Gastrocnemius medialis (tissue), 4 donors: ENCODE data around the gene CGREF1. TPM values are rescaled to one million over a fixed set of nuclear protein-coding genes. Genes with fewer than 3 reads are reported as not detected.

Source experiments
- ATAC-seq, 2 donors: fragments of 150-250 bp; one replicate each; pipeline ENCODE4 v1.9.1; 2016
- DNase-seq, 2 donors: peaks; one replicate each; pipeline ENCODE4 v3.0.0-alpha.2; 2019
- H3K27ac ChIP-seq, 4 donors: fragments of 200-600 bp; sonication (generic); 1 replicate in 1 of 4; 2 replicates in 3 of 4; pipeline ENCODE4 v1.5.1; 2016 to 2018; ENCODE audit warnings: mild to moderate bottlenecking in 2 of 4, moderate library complexity in 1 of 4
- H3K27me3 ChIP-seq, 3 donors: fragments of 200-600 bp; sonication (generic) in 2 of 3; 1 replicate in 1 of 3; 2 replicates in 2 of 3; pipeline versions ENCODE4 v1.5.1 to v1.6.0; 2016 to 2019; ENCODE audit warnings: mild to moderate bottlenecking in 1 of 3, moderate library complexity in 1 of 3
- H3K36me3 ChIP-seq, 2 donors: fragments of 200-600 bp; sonication (generic) in 1 of 2; one replicate each; pipeline ENCODE4 v1.5.1; 2017 to 2018
- H3K4me1 ChIP-seq, 2 donors: fragments of 200-600 bp; sonication (generic) in 1 of 2; one replicate each; pipeline ENCODE4 v1.5.1; 2016 to 2017; ENCODE audit warnings: mild to moderate bottlenecking in 2 of 2
- H3K4me3 ChIP-seq, 4 donors: fragments of 200-600 bp; sonication (generic) in 3 of 4; 1 replicate in 1 of 4; 2 replicates in 3 of 4; pipeline ENCODE4 v1.5.1; 2016 to 2019; ENCODE audit warnings: mild to moderate bottlenecking in 2 of 4
- H3K9me3 ChIP-seq, 3 donors: fragments of 200-600 bp; sonication (generic) in 2 of 3; 1 replicate in 1 of 3; 2 replicates in 2 of 3; pipeline ENCODE4 v1.5.1; 2016 to 2019
- CTCF ChIP-seq, 5 experiments: fragments of 450-650 bp in 3 of 5; fragments of 200-600 bp in 2 of 5; sonication (generic) in 2 of 5; IDR thresholded peaks in 4 of 5; conservative IDR thresholded peaks in 1 of 5; 1 replicate in 4 of 5; 2 replicates in 1 of 5; pipeline ENCODE4 v1.5.1; 2016 to 2019; ENCODE audit warnings: antibody characterized with exemption in 5 of 5, mild to moderate bottlenecking in 3 of 5, moderate library complexity in 3 of 5
- POLR2A ChIP-seq, 2 donors: fragments of 450-650 bp; IDR thresholded peaks; one replicate each; pipeline ENCODE4 v1.6.1; 2017; ENCODE audit warnings: antibody characterized with exemption in 2 of 2, mild to moderate bottlenecking in 2 of 2, moderate library complexity in 2 of 2
- in situ Hi-C, 4 donors: fragments of 200-750 bp; cut with MboI; loops; one replicate each; pipeline versions ENCODE4 v1.15.0 to v1.8.0; 2017; ENCODE audit warnings: low sequenced_read_pairs in 4 of 4
- intact Hi-C: fragments of 100-400 bp; cut with DNase I; formaldehyde crosslinking; loops from one replicate; pipeline ENCODE4 v1.15.1; 2023; ENCODE audit warnings: low total_unique reads
- total RNA-seq, 4 donors: library from RNA; depleted of rRNA; stranded (reverse); fragments of >200 nt; gene quantifications; one replicate each; pipeline versions ENCODE4 v1.1.0 to v1.2.3, GENCODE V29; 2016

The CGREF1 gene
- total RNA-seq, 4 donors from 2014 or later = 1.2 to 7.1 (median 4.3) TPM

GRCh38 chr2:27084297-27085061 is 34.4 kb downstream of the CGREF1 start:
- no peaks in the 10 kb centered on the region for H3K9me3 ChIP-seq
- DNase-seq (no peak), ATAC-seq (no peak)
- peaks cover 26 to 47% of the 10 kb centered on the region in 2 donors for H3K4me1 ChIP-seq
- intact Hi-C loops (loop anchor here (2.0 to 10.0 kb wide), 3 partner anchors 52 to 290 kb away; partner anchors contain the start of genes EIF2B4, SNX17 and TMEM214), in situ Hi-C loops (loop anchor here (5.0 to 10.0 kb wide), 3 partner anchors 50 to 120 kb away; partner anchors contain the start of genes TMEM214 (in 3 of the 4) and MAPRE3 (in 1 of the 4))
- no peaks in the 10 kb centered on the region for H3K36me3 ChIP-seq
- H3K4me3 ChIP-seq = no peak overlapping the region
- TF ChIP-seq CTCF (IDR thresholded peaks at IDR 0.05 in 4 of 5, conservative IDR thresholded peaks at IDR 0.05 in 1 of 5) (no peak), POLR2A (IDR thresholded peaks at IDR 0.05) (no peak)
- no peaks in the 10 kb centered on the region for H3K27me3 ChIP-seq
- H3K27ac ChIP-seq = peak overlapping the region in 1 of 4 donors; percentile 97

GRCh38 chr2:27083410-27084296 is 35.3 kb downstream of the CGREF1 start:
- H3K27ac ChIP-seq = peak overlapping the region in 1 of 4 donors; percentile 86
- H3K27me3 ChIP-seq = no peaks in the 10 kb centered on the region
- intact Hi-C loops = loop anchor here (2.0 to 10.0 kb wide), 2 partner anchors 123 to 291 kb away; partner anchors contain the start of genes EIF2B4 and SNX17
- H3K36me3 ChIP-seq = no peaks in the 10 kb centered on the region
- no peak overlapping the region for H3K4me3 ChIP-seq
- ATAC-seq (no peak), DNase-seq (no peak)
- in situ Hi-C loops = loop anchor here (10.0 kb wide), 2 partner anchors 49 to 119 kb away; partner anchors contain the start of gene TMEM214 (in 3 of the 4)
- TF ChIP-seq CTCF (IDR thresholded peaks at IDR 0.05 in 4 of 5, conservative IDR thresholded peaks at IDR 0.05 in 1 of 5) (no peak), POLR2A (IDR thresholded peaks at IDR 0.05) (no peak)
- peaks cover 26 to 47% of the 10 kb centered on the region in 2 donors for H3K4me1 ChIP-seq
- no peaks in the 10 kb centered on the region for H3K9me3 ChIP-seq

GRCh38 chr2:27082773-27083409 is 36.0 kb downstream of the CGREF1 start:
- in situ Hi-C loops (loop anchor here (10.0 kb wide), 2 partner anchors 48 to 118 kb away; partner anchors contain the start of gene TMEM214 (in 3 of the 4)), intact Hi-C loops (loop anchor here (10.0 kb wide), 1 partner anchor 292 kb away; the partner anchor contains the start of genes EIF2B4 and SNX17)
- Histone ChIP-seq H3K36me3 (no peaks in the 10 kb centered on the region), H3K4me3 (peak overlapping the region in 2 of 4 donors; percentile 19 to 40), H3K27me3 (no peaks in the 10 kb centered on the region), H3K4me1 (peaks cover 26 to 47% of the 10 kb centered on the region in 2 donors), H3K9me3 (no peaks in the 10 kb centered on the region), H3K27ac (peak overlapping the region in 3 of 4 donors; percentile 75 to 95 (median 86))
- ATAC-seq (no peak), DNase-seq (no peak)
- TF ChIP-seq POLR2A (IDR thresholded peaks at IDR 0.05) = no peak
- TF ChIP-seq CTCF (IDR thresholded peaks at IDR 0.05 in 4 of 5, conservative IDR thresholded peaks at IDR 0.05 in 1 of 5) = no peak
